Hepatocyte (in vitro differentiated cells): ENCODE results near the gene CPD. TPM values are rescaled to one million over a fixed set of nuclear protein-coding genes. Genes with fewer than 3 reads are reported as not detected.

Experiments used
- DNase-seq: peaks from one replicate; pipeline ENCODE4 v3.0.0-alpha.2; 2016; ENCODE audit warnings: low spot score
- H2AFZ ChIP-seq: fragments of 200-600 bp; sonication (generic); 2 replicates; pipeline ENCODE4 v1.6.0; 2016; ENCODE audit warnings: antibody characterized with exemption, mild to moderate bottlenecking
- H3K27ac ChIP-seq: fragments of 200-600 bp; sonication (generic); 2 replicates; pipeline ENCODE4 v1.5.1; 2016; ENCODE audit warnings: mild to moderate bottlenecking
- H3K27me3 ChIP-seq: fragments of 200-600 bp; sonication (generic); 2 replicates; pipeline ENCODE4 v1.6.1; 2016
- H3K36me3 ChIP-seq: fragments of 200-600 bp; sonication (generic); replicated peaks from 2 replicates; pipeline ENCODE4 v1.5.1; 2016; ENCODE audit warnings: low read depth; ENCODE audit not compliant: insufficient read depth
- H3K4me1 ChIP-seq: fragments of 200-600 bp; sonication (generic); 2 replicates; pipeline ENCODE4 v1.5.1; 2016; ENCODE audit warnings: mild to moderate bottlenecking, moderate library complexity; ENCODE audit not compliant: insufficient read depth
- H3K4me2 ChIP-seq: fragments of 200-600 bp; sonication (generic); 2 replicates; pipeline ENCODE4 v1.6.0; 2016
- H3K4me3 ChIP-seq: fragments of 200-600 bp; sonication (generic); 2 replicates; pipeline ENCODE4 v1.5.1; 2016; ENCODE audit warnings: mild to moderate bottlenecking
- H3K79me2 ChIP-seq: fragments of 200-600 bp; sonication (generic); 2 replicates; pipeline ENCODE4 v1.6.0; 2017; ENCODE audit warnings: mild to moderate bottlenecking
- H3K9me2 ChIP-seq: fragments of 200-600 bp; sonication (generic); replicated peaks from 2 replicates; pipeline ENCODE4 v1.6.0; 2017; ENCODE audit warnings: mild to moderate bottlenecking; ENCODE audit not compliant: insufficient read depth
- H3K9me3 ChIP-seq: fragments of 200-600 bp; sonication (generic); 2 replicates; pipeline ENCODE4 v1.5.1; 2016; ENCODE audit warnings: low read depth, mild to moderate bottlenecking
- H4K20me1 ChIP-seq: fragments of 200-600 bp; sonication (generic); 2 replicates; pipeline ENCODE4 v1.6.0; 2016; ENCODE audit warnings: mild to moderate bottlenecking; ENCODE audit not compliant: insufficient read depth, poor library complexity, severe bottlenecking
- CTCF ChIP-seq: fragments of 200-600 bp; sonication (generic); IDR thresholded peaks from 2 replicates; pipeline ENCODE4 v1.5.1; 2016; ENCODE audit warnings: antibody characterized with exemption, mild to moderate bottlenecking; ENCODE audit not compliant: poor library complexity
- EZH2 ChIP-seq: fragments of 200-600 bp; sonication (generic); IDR thresholded peaks from 2 replicates; pipeline ENCODE4 v1.6.1; 2016; ENCODE audit warnings: antibody characterized with exemption, mild to moderate bottlenecking, borderline replicate concordance
- EZH2phosphoT487 ChIP-seq: fragments of 200-600 bp; sonication (generic); IDR thresholded peaks from one replicate; pipeline ENCODE4 v1.6.1; 2018; ENCODE audit warnings: antibody characterized with exemption, mild to moderate bottlenecking, low read depth, moderate library complexity; ENCODE audit not compliant: unreplicated experiment, severe bottlenecking
- WGBS: methylation state at CpG from one replicate; pipeline ENCODE4 v1.1.6; 2016; ENCODE audit warnings: low lambda C conversion rate; ENCODE audit errors: missing lambda C conversion rate; 5-methylcytosine and 5-hydroxymethylcytosine counted together
- polyA plus RNA-seq: library from polyadenylated mRNA; unstranded; fragments of >200 nt; fragmentation: Nextera tagmentation; extraction: Ambion mirVana; gene quantifications from 2 replicates; pipeline ENCODE4 v1.2.1, GENCODE V29; 2016
- total RNA-seq: library from RNA; depleted of rRNA; stranded (reverse); fragments of >200 nt; gene quantifications from 2 replicates; pipeline ENCODE4 v1.2.3, GENCODE V29; 2014

The CPD gene
- total and polyA plus RNA-seq, 2 experiments from 2014 or later = 20.7 to 80.6 TPM

GRCh38 chr17:30368912-30369720 is 9.6 kb upstream of the CPD start:
- no peak for DNase-seq
- no peak overlapping the region for H3K4me2 ChIP-seq
- H3K9me3 ChIP-seq = no peaks in the 10 kb centered on the region
- no peaks in the 10 kb centered on the region for H4K20me1 ChIP-seq
- no peaks in the 10 kb centered on the region for H3K36me3 ChIP-seq
- WGBS = 87% methylated on average over 13 of the region's 13 CpGs
- no peak overlapping the region for H2AFZ ChIP-seq
- no peak overlapping the region for H3K4me3 ChIP-seq
- peaks cover 5% of the 10 kb centered on the region for H3K4me1 ChIP-seq
- peak overlapping the region; percentile 35 for H3K27ac ChIP-seq
- no peak for TF ChIP-seq EZH2phosphoT487
- TF ChIP-seq CTCF = no peak
- no peak for TF ChIP-seq EZH2
- H3K27me3 ChIP-seq = no peaks in the 10 kb centered on the region
- no peaks in the 10 kb centered on the region for H3K9me2 ChIP-seq
- H3K79me2 ChIP-seq = no peaks in the 10 kb centered on the region

GRCh38 chr17:30369995-30370394 is 8.7 kb upstream of the CPD start:
- no peaks in the 10 kb centered on the region for H3K27me3 ChIP-seq
- no peaks in the 10 kb centered on the region for H4K20me1 ChIP-seq
- no peak overlapping the region for H2AFZ ChIP-seq
- no peak overlapping the region for H3K4me2 ChIP-seq
- no peak for TF ChIP-seq CTCF
- no peak for TF ChIP-seq EZH2phosphoT487
- TF ChIP-seq EZH2 = no peak
- H3K27ac ChIP-seq = peak overlapping the region; percentile 35
- no peaks in the 10 kb centered on the region for H3K36me3 ChIP-seq
- no peaks in the 10 kb centered on the region for H3K9me3 ChIP-seq
- no peaks in the 10 kb centered on the region for H3K79me2 ChIP-seq
- H3K4me3 ChIP-seq = no peak overlapping the region
- no peak for DNase-seq
- peaks cover 5% of the 10 kb centered on the region for H3K4me1 ChIP-seq
- H3K9me2 ChIP-seq = no peaks in the 10 kb centered on the region

GRCh38 chr17:30372755-30373154 is 6.0 kb upstream of the CPD start:
- no peak for TF ChIP-seq EZH2phosphoT487
- no peak for TF ChIP-seq EZH2
- TF ChIP-seq CTCF = peak; percentile 12
- no peak overlapping the region for H3K4me3 ChIP-seq
- H3K79me2 ChIP-seq = no peaks in the 10 kb centered on the region
- H3K4me1 ChIP-seq = peaks cover 26% of the 10 kb centered on the region
- no peak for DNase-seq
- no peaks in the 10 kb centered on the region for H3K9me2 ChIP-seq
- H3K9me3 ChIP-seq = no peaks in the 10 kb centered on the region
- H3K27ac ChIP-seq = no peak overlapping the region
- no peaks in the 10 kb centered on the region for H3K36me3 ChIP-seq
- H2AFZ ChIP-seq = no peak overlapping the region
- no peaks in the 10 kb centered on the region for H4K20me1 ChIP-seq
- H3K27me3 ChIP-seq = no peaks in the 10 kb centered on the region
- 70% methylated on average over 2 of the region's 2 CpGs for WGBS
- H3K4me2 ChIP-seq = no peak overlapping the region
